ENCODE results near the gene ROPN1L. TPM values are rescaled to one million over a fixed set of nuclear protein-coding genes. Genes with fewer than 3 reads are reported as not detected.

The ROPN1L gene
- polyA plus RNA-seq, 3 donors from 2014 or later, result 4.3 to 9.1 (median 5.8) TPM

DNA sequence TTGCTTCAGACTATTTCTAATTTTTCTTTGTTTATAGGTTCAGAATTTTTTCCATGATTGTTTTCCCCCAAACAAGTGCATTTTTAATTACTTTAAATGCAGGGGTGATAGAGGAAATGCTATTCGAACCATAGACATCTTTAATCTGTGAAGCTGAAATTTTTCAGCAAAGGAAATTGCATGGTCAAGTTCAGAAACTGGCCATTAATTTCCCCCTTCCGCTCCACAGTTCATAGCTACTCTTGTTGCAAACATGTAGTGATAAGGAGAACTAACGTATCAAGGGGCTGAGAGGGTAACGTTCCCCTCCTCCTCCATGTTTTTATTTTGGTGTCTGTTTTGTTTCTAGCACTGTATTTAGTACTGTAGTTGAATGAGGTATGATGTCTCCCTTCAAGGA, 3.4 kb upstream of the ROPN1L start:
- peaks cover 4 to 17% (median 5%) of the 10 kb centered on the region in 3 donors for H3K36me3 Mint-ChIP-seq
- H3K4me1 Mint-ChIP-seq, result peaks cover 19 to 29% of the 10 kb centered on the region in 2 donors
- peaks cover 2 to 9% (median 2%) of the 10 kb centered on the region in 3 donors for H3K27me3 Mint-ChIP-seq (ENCODE audit: low read depth in 3 of 3)
- H3K9me3 Mint-ChIP-seq, result no peaks in the 10 kb centered on the region
- no peak for DNase-seq
- H3K27ac Mint-ChIP-seq, result peak overlapping the region in 1 of 6 donors; percentile 64
- no peak overlapping the region for H3K4me3 Mint-ChIP-seq

DNA sequence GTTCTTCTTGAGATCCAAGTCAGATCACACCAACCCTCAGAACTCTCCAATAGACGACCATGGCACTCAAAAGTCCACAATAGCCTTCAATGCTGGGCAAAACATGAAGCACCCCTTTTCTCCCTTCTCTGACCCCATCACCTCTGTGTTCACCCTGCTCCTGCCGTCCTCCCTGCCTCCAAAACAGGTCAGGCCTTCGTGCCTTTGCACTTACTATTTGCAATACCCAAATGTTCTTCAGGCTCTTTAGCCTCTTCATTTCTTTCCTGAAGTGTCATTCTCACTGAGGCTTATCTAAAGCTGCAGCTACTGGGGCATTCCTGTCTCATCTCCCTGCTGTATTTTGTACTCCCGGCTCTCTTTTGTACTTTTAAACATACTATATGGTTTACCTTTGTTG, 2.0 kb upstream of the ROPN1L start:
- H3K4me1 Mint-ChIP-seq, result peaks cover 28 to 33% of the 10 kb centered on the region in 2 donors
- peak overlapping the region in 4 of 6 donors; percentile 49 to 63 (median 58) for H3K27ac Mint-ChIP-seq
- H3K27me3 Mint-ChIP-seq (ENCODE audit: low read depth in 3 of 3), result peaks cover 0 to 9% (median 2%) of the 10 kb centered on the region in 3 donors
- peak overlapping the region in 2 of 5 donors; percentile 86 to 89 for H3K4me3 Mint-ChIP-seq
- no peaks in the 10 kb centered on the region for H3K9me3 Mint-ChIP-seq
- no peak for DNase-seq
- H3K36me3 Mint-ChIP-seq, result peaks cover 0 to 11% (median 0%) of the 10 kb centered on the region in 3 donors

DNA sequence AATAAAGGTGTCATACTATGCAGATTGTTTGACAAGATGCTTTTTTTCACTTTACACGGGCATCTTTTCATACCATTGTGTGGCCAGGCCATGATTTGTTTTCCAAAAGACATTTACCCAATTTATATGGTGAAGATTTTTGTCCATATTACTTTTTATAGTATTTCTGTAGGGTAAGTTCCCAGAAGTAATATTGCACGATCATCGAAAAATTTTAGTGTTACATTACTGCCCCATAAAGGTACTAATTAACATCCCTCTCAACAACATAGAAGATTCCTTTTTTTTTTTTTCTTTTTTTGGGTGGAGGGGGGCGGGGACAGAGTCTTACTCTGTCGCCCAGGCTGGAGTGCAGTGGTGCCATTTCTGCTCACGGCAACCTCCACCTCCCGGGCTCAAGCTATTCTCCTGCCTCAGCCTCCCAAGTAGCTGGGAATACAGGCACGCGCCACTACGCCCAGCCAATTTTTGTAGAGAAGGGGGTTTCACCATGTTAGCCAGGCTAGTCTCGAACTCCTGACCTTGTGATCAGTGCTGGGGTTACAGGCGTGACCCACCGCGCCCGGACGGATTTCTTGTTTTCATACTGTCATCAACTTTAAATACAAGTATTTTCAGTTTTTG, 1.2 kb upstream of the ROPN1L start:
- peaks cover 0 to 9% (median 0%) of the 10 kb centered on the region in 3 donors for H3K36me3 Mint-ChIP-seq
- H3K4me3 Mint-ChIP-seq, result peak overlapping the region; percentile 50 to 89 (median 89)
- H3K27ac Mint-ChIP-seq, result peak overlapping the region in 2 of 6 donors; percentile 31 to 69
- H3K27me3 Mint-ChIP-seq (ENCODE audit: low read depth in 3 of 3), result peaks cover 2 to 8% (median 5%) of the 10 kb centered on the region in 3 donors
- no peaks in the 10 kb centered on the region for H3K9me3 Mint-ChIP-seq
- peaks cover 35 to 38% of the 10 kb centered on the region in 2 donors for H3K4me1 Mint-ChIP-seq
- no peak for DNase-seq

DNA sequence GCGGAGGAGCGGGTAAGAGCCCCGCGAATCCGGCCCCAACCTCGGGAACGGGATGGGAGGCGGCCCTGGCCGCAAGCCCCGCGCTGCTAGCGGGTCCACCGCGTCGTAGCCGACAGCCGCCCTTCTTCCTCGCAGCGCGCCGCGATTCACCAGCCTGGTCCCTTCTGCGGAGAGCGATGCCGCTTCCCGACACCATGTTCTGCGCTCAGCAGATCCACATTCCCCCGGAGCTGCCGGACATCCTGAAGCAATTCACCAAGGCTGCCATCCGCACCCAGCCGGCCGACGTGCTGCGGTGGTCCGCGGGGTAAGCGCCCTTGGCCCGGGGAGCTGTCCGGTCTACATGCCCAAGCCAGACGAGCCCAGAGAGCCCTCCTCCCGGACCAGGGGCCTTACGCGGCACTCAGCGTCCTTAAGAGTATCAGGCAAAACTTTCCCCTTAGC, 335 bp downstream of the ROPN1L start:
- Mint-ChIP-seq H3K4me1 (peaks cover 50 to 53% of the 10 kb centered on the region in 2 donors), H3K27ac (peak overlapping the region in 4 of 6 donors; percentile 21 to 61 (median 51)), H3K27me3 (ENCODE audit: low read depth in 3 of 3) (peaks cover 4 to 8% (median 5%) of the 10 kb centered on the region in 3 donors), H3K9me3 (no peaks in the 10 kb centered on the region), H3K36me3 (peaks cover 0 to 5% (median 0%) of the 10 kb centered on the region in 3 donors), H3K4me3 (peak overlapping the region; percentile 86 to 89 (median 89))
- no peak for DNase-seq

GRCh38 chr5:10442576-10442975, 897 bp downstream of the ROPN1L start:
- peaks cover 0 to 5% (median 0%) of the 10 kb centered on the region in 3 donors for H3K36me3 Mint-ChIP-seq
- DNase-seq, result no peak
- peaks cover 54 to 58% of the 10 kb centered on the region in 2 donors for H3K4me1 Mint-ChIP-seq
- peak overlapping the region; percentile 86 to 89 (median 89) for H3K4me3 Mint-ChIP-seq
- H3K27ac Mint-ChIP-seq, result peak overlapping the region in 3 of 6 donors; percentile 37 to 57 (median 45)
- no peaks in the 10 kb centered on the region for H3K9me3 Mint-ChIP-seq
- H3K27me3 Mint-ChIP-seq (ENCODE audit: low read depth in 3 of 3), result peaks cover 4 to 8% (median 5%) of the 10 kb centered on the region in 3 donors

GRCh38 chr5:10445352-10445751, 3.7 kb downstream of the ROPN1L start:
- peak; percentile 34 to 36 (median 35) for DNase-seq
- peak overlapping the region; percentile 71 to 88 (median 83) for H3K4me3 Mint-ChIP-seq
- H3K4me1 Mint-ChIP-seq, result peaks cover 61 to 62% of the 10 kb centered on the region in 2 donors
- H3K9me3 Mint-ChIP-seq, result no peaks in the 10 kb centered on the region
- H3K27ac Mint-ChIP-seq, result peak overlapping the region; percentile 47 to 86 (median 69)
- no peaks in the 10 kb centered on the region for H3K36me3 Mint-ChIP-seq
- H3K27me3 Mint-ChIP-seq (ENCODE audit: low read depth in 3 of 3), result peaks cover 3 to 4% (median 4%) of the 10 kb centered on the region in 3 donors

- peak overlapping the region in 5 of 6 donors; percentile 35 to 72 (median 55) for H3K27ac Mint-ChIP-seq
- peaks cover 2 to 4% (median 3%) of the 10 kb centered on the region in 3 donors for H3K27me3 Mint-ChIP-seq (ENCODE audit: low read depth in 3 of 3)
These were observed 4.8 kb downstream of the ROPN1L start for GRCh38 chr5:10446490-10446889.

GRCh38 chr5:10447041-10447440, 5.4 kb downstream of the ROPN1L start:
- Mint-ChIP-seq H3K27me3 (ENCODE audit: low read depth in 3 of 3) (peaks cover under 1 to 4% (median 3%) of the 10 kb centered on the region in 3 donors), H3K4me3 (peak overlapping the region in 3 of 5 donors; percentile 22 to 31 (median 29)), H3K4me1 (peaks cover 60 to 63% of the 10 kb centered on the region in 2 donors), H3K36me3 (no peaks in the 10 kb centered on the region), H3K9me3 (no peaks in the 10 kb centered on the region), H3K27ac (peak overlapping the region; percentile 35 to 72 (median 54))
- DNase-seq, result no peak

More at GRCh38 chr5:10446490-10446889, 4.8 kb downstream of the ROPN1L start:
- Mint-ChIP-seq H3K9me3 (no peaks in the 10 kb centered on the region), H3K4me3 (peak overlapping the region in 3 of 5 donors; percentile 22 to 84 (median 77)), H3K36me3 (no peaks in the 10 kb centered on the region), H3K4me1 (peaks cover 60 to 61% of the 10 kb centered on the region in 2 donors)
- no peak for DNase-seq

DNA sequence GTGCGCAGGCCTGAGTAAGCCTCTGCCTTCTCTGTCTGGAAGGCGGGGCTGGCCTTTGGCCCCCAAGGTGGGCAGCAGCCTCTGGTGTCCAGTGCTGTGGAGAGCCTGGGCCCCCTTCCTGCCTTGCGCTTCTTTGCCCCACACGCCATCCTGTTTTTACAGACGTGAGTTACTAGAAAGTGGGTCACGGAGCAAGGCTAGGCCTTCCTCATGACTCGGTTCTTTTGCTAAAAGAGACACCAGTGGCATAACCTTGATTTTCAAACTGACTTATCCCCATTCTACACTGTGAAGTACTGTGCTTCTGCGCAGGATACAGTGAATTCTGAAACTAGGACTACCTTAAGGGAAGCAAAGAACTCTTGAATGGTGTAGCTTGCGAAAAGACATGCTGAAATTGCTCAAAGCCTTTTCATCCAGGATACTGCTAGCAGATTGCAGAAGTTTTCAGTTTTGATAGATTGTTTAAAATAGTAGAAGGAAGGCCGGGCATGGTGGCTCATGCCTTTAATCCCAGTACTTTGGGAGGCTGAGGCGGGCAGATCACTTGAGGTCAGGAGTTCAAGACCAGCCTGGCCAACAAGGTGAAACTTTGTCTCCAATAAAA, 7.2 kb downstream of the ROPN1L start:
- no peaks in the 10 kb centered on the region for H3K36me3 Mint-ChIP-seq
- H3K27me3 Mint-ChIP-seq (ENCODE audit: low read depth in 3 of 3), result peaks cover 0 to 4% (median 3%) of the 10 kb centered on the region in 3 donors
- H3K4me3 Mint-ChIP-seq, result no peak overlapping the region
- H3K4me1 Mint-ChIP-seq, result peaks cover 50 to 53% of the 10 kb centered on the region in 2 donors
- no peaks in the 10 kb centered on the region for H3K9me3 Mint-ChIP-seq
- DNase-seq, result no peak
- H3K27ac Mint-ChIP-seq, result peak overlapping the region in 5 of 6 donors; percentile 7 to 75 (median 45)

GRCh38 chr5:10451137-10451824, 9.6 kb downstream of the ROPN1L start:
- H3K27me3 Mint-ChIP-seq (ENCODE audit: low read depth in 3 of 3), result peaks cover 0 to 2% (median 0%) of the 10 kb centered on the region in 3 donors
- H3K36me3 Mint-ChIP-seq, result peaks cover 2 to 6% (median 4%) of the 10 kb centered on the region in 3 donors

DNA sequence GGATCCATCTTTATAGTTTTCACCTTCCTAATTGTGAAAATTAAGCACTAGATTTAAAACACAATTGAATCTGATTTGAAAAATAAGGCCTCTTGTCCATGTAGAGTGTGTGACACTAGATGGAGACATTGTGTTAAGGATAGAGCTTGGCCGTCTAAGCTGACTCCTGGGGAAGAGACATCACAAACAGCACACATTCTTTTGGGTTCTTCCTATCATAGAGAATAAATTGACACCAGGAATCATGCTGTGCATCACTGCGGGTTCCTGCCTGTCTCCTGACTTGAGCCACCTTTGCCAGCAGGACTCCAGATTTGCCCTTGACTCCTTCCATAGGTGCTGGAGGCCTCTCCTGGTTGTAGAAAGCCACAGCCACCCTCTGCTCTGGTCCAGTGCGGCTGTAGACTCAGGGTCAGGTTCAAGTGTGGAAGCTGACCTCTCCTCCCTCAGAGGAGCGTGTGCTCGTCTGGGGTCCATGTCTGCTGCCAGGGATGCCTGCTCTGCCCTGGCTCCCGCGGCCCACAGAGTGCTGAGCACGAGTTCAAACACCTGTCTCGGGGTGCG, 11.2 kb downstream of the ROPN1L start:
- H3K9me3 Mint-ChIP-seq, result no peaks in the 10 kb centered on the region
- peak; percentile 38 to 56 (median 49) for DNase-seq
- H3K4me3 Mint-ChIP-seq, result no peak overlapping the region
- H3K27me3 Mint-ChIP-seq (ENCODE audit: low read depth in 3 of 3), result peaks cover 0 to 2% (median 0%) of the 10 kb centered on the region in 3 donors
- H3K4me1 Mint-ChIP-seq, result peaks cover 20 to 21% of the 10 kb centered on the region in 2 donors
- H3K27ac Mint-ChIP-seq, result peak overlapping the region in 1 of 6 donors; percentile 35
- peaks cover 2 to 6% (median 4%) of the 10 kb centered on the region in 3 donors for H3K36me3 Mint-ChIP-seq

More at GRCh38 chr5:10451137-10451824, 9.6 kb downstream of the ROPN1L start:
- peak overlapping the region in 1 of 5 donors; percentile 28 for H3K4me3 Mint-ChIP-seq
- H3K9me3 Mint-ChIP-seq, result no peaks in the 10 kb centered on the region
- H3K4me1 Mint-ChIP-seq, result peaks cover 33 to 34% of the 10 kb centered on the region in 2 donors
- DNase-seq, result no peak
- H3K27ac Mint-ChIP-seq, result peak overlapping the region; percentile 9 to 85 (median 68)

- H3K27ac Mint-ChIP-seq, result no peak overlapping the region
- no peak overlapping the region for H3K4me3 Mint-ChIP-seq
- peaks cover 13 to 16% of the 10 kb centered on the region in 2 donors for H3K4me1 Mint-ChIP-seq
- H3K9me3 Mint-ChIP-seq, result no peaks in the 10 kb centered on the region
- H3K27me3 Mint-ChIP-seq (ENCODE audit: low read depth in 3 of 3), result peaks cover 0 to 2% (median 0%) of the 10 kb centered on the region in 3 donors
- DNase-seq, result no peak
- H3K36me3 Mint-ChIP-seq, result peaks cover 2 to 6% (median 4%) of the 10 kb centered on the region in 3 donors
These were observed 11.9 kb downstream of the ROPN1L start for GRCh38 chr5:10453545-10453944.

All from immature natural killer cell (primary cell).